ENCODE measurements around the gene NCAM2.

NCAM2 gene
- 0 to 0.12 (median 0) reads per million in 4 experiments for total RNA-seq

- DNase-seq, result peak; percentile 27
Observed at GRCh38 chr21:20997636-20998455, at the start of gene NCAM2. Gene NCAM2 (plus strand): TSS chr21:20998409.

GRCh38 chr21:20949884-20950283 is 48.3 kb upstream of the NCAM2 start:
- DNase-seq, result no peak

- no peak for DNase-seq
Observed at GRCh38 chr21:20965816-20966215, 32.4 kb upstream of the NCAM2 start.

- DNase-seq, result no peak
Observed at GRCh38 chr21:20968391-20968790, 29.8 kb upstream of the NCAM2 start.

- DNase-seq, result no peak
Observed at GRCh38 chr21:20970691-20971090, 27.5 kb upstream of the NCAM2 start.

GRCh38 chr21:20971296-20971921 is 26.8 kb upstream of the NCAM2 start:
- no peak for DNase-seq

- DNase-seq, result no peak
Observed at GRCh38 chr21:20994790-20995189, 3.4 kb upstream of the NCAM2 start.

- DNase-seq, result no peak
Observed at GRCh38 chr21:20996421-20997310, 1.5 kb upstream of the NCAM2 start.

- DNase-seq, result no peak
Observed at GRCh38 chr21:20997311-20997635, 936 bp upstream of the NCAM2 start.

- no peak for DNase-seq
Observed at GRCh38 chr21:20998456-20998789, 214 bp downstream of the NCAM2 start.

- DNase-seq, result no peak
Observed at GRCh38 chr21:20998886-20999285, 677 bp downstream of the NCAM2 start.

- DNase-seq, result no peak
Observed at GRCh38 chr21:20999659-21000058, 1.4 kb downstream of the NCAM2 start.

GRCh38 chr21:21000591-21001175 is 2.5 kb downstream of the NCAM2 start:
- no peak for DNase-seq

GRCh38 chr21:21001591-21002100 is 3.4 kb downstream of the NCAM2 start:
- DNase-seq, result no peak

GRCh38 chr21:21002153-21002552 is 3.9 kb downstream of the NCAM2 start:
- no peak for DNase-seq

- DNase-seq, result no peak
Observed at GRCh38 chr21:21003701-21004100, 5.5 kb downstream of the NCAM2 start.

GRCh38 chr21:21007606-21008005 is 9.4 kb downstream of the NCAM2 start:
- DNase-seq, result no peak

- DNase-seq, result no peak
Observed at GRCh38 chr21:21010228-21010627, 12.0 kb downstream of the NCAM2 start.

GRCh38 chr21:21010698-21011097 is 12.5 kb downstream of the NCAM2 start:
- no peak for DNase-seq

GRCh38 chr21:21018821-21019220 is 20.6 kb downstream of the NCAM2 start:
- no peak for DNase-seq

- no peak for DNase-seq
Observed at GRCh38 chr21:21019681-21020080, 21.5 kb downstream of the NCAM2 start.

GRCh38 chr21:21025742-21026141 is 27.5 kb downstream of the NCAM2 start:
- DNase-seq, result no peak

- no peak for DNase-seq
Observed at GRCh38 chr21:21028275-21028820, 30.1 kb downstream of the NCAM2 start.

Measured in effector CD8-positive, alpha-beta T cell (primary cell).